Measurements from ENCODE around the gene HMOX2.

HMOX2 gene

GRCh38 chr16:4525634-4526277, 49.6 kb downstream of the HMOX2 start:
- no peak for DNase-seq

DNA sequence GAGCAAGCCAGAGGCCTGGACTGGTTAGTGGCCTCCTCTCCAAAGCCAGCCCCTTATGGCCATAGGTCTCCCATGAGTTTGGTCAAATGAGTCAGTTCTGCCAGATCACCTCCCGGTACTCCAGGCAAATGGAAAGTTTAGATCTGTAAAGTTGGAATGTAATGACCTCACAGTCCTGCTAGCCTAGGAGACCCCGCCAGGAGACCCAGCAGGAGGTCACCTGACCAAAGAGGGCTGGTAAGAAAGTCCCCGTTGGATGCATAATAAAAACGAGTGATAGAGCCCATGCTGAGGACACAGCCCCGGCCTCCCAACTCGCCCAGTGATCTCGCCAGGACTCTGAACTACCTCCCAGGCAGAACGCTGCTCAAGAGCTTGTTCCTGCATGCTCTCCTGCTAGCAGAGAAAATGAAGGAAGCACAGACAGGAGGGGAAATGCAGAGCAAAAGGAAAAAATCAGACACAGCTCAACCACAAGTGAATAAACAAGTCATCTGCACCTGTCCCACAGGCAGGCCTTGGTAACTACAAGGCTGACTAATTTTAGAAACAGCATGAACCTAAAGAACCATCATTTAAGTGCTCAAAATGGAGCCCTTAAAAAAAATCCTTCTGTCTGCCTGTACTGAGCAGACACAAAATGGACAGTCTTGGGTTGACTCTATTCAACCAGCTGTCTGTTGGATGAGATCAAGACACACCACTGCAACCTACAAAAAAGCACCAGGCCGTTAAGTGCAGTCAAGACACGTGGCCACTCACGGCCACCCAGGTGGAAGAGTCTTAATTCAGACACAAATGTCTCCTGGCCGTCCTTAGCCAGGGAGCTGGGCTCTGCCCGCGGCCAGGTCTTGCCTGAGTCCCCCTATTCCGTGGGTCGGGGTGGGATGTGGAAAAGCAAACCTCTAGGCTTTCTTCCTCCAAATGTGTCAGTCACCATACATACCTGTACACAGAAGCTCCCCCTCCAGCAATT, 53.2 kb downstream of the HMOX2 start:
- DNase-seq = peak; percentile 43

- DNase-seq = no peak
Observed at GRCh38 chr16:4531811-4532210, 55.6 kb downstream of the HMOX2 start.

GRCh38 chr16:4532238-4532637, 56.0 kb downstream of the HMOX2 start:
- no peak for DNase-seq

GRCh38 chr16:4533490-4533889, 57.3 kb downstream of the HMOX2 start:
- no peak for DNase-seq

- DNase-seq = no peak
Observed at GRCh38 chr16:4534151-4534790, 58.1 kb downstream of the HMOX2 start.

GRCh38 chr16:4535627-4536108, 59.5 kb downstream of the HMOX2 start:
- DNase-seq = peak; percentile 51

GRCh38 chr16:4536391-4537106, 60.4 kb downstream of the HMOX2 start:
- DNase-seq = no peak

- DNase-seq = no peak
Observed at GRCh38 chr16:4537376-4538343, 61.5 kb downstream of the HMOX2 start.

GRCh38 chr16:4538350-4539235, 62.4 kb downstream of the HMOX2 start, which contains the start of gene CDIP1:
CDIP1 (minus strand) TSS chr16:4538773; CDS start chr16:4514130, 24,643 bp downstream.
- peak; percentile 99 for DNase-seq

GRCh38 chr16:4539716-4540284, 63.6 kb downstream of the HMOX2 start:
- no peak for DNase-seq

DNA sequence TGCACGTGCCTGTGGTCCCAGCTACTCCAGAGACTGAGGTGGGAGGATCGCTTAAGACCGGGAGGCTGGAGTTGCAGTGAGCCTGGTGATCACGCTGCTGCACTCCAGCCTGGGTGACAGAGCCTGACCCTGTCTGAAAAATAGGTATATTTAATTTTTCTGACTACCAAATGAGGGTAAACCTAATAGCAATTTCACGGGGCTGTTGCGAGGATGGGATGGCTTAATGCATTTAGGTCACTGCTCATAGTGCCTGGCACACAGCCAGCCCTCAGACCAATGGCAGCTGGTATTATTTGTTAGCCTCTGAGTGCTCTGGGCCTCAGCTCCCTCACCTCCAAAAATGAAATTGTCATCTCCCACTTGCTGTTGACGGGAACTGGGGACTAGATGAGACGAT, 68.3 kb downstream of the HMOX2 start:
- DNase-seq = no peak

DNA sequence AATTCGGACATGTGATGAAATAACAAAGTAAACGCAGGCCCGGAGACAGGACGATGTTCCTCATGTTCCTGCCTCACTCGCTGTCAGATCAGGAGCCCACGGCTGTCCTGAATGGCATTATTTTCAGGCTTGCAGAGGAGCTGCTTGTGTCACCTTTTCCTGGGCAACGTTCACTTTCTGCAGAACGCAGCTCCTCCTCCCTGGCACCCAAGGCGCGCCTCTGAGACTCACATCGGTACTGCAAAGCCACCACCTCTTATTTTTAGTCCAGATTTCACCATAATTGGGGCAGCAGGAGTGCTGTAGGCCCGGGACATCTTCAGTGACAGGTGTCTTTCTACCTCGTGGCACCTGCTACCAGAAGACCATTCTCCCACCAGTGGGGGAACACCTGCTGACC, 71.9 kb downstream of the HMOX2 start:
- no peak for DNase-seq

DNA sequence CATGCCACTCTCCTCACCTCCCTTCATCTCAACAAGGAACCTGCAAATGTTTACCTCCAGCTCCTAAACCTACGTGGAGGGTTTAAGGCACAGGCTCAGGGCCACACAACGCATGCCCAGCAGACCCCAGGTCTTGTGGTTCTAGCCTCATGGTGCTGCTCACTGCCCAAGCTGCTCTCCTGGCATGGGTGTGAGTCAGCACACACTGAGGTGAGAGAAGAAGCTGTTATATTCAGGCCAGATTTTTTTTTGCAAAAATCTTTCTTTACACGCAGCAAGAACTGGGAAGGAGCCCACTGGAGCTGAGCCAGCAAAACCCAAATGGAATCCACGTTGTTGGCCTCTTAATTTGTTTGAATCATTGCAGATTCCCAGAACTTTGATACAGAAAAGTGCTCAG, 74.4 kb downstream of the HMOX2 start:
- DNase-seq = no peak

DNA sequence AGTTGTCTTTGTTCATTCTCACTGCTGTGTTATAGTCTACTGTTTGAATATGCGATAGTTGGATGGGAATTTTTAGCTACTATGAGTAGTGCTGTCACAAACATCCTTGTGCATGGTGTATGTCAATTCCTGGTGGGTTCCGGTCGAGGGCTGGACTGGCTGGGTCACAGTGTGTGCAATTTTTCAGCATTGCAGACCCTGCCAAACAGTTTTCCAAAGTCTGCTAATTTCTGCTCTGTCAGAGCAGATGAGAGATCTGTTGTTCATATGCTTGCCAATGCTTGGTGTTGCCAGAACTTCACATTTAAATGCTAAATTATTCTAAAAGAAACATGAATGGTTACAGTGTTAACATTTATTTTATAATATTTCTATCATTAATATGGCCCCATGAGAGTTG, 76.3 kb downstream of the HMOX2 start:
- DNase-seq = no peak

DNA sequence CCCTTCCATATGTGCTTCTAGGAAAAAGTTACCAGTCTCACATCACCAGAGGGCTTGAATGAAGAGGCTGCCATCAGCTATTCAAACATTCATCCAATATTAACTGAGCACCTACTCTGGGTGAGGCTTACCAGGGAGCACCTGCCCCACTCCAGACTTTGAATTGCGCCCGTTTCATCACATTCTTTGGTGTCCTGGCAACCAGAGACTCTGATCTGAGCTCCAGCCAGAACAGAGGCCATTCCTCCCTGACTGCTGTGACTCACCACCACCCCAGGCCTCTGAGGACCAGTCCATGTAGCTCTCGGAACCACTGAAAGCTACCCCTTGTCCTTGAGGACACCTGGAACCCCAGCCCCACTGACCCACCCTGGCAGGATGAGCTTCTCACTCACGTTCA, 79.9 kb downstream of the HMOX2 start, which contains the start of gene C16orf96:
TSS of gene C16orf96 (plus strand) at position 229 of the 400 bp plus-strand sequence. CDS start at position 379, 150 bp downstream.
- DNase-seq = no peak

GRCh38 chr16:4556580-4556979, 80.4 kb downstream of the HMOX2 start:
- DNase-seq = no peak

- no peak for DNase-seq
Observed at GRCh38 chr16:4557973-4558372, 81.8 kb downstream of the HMOX2 start.

Measured in activated CD4-positive, alpha-beta T cell treated with anti-CD3 and anti-CD28 coated beads for 48 hours (primary cell).